SU-DHL-6 (cell line): ENCODE results near the gene FUNDC2.

Experiments used
- H2AFZ ChIP-seq: fragments of 200-600 bp; sonication (generic); 2 replicates; pipeline ENCODE4 v1.6.1; 2014; ENCODE audit warnings: low read depth, mild to moderate bottlenecking, moderate library complexity, mixed read lengths, antibody characterized with exemption, low read length; ENCODE audit not compliant: severe bottlenecking
- H3F3A ChIP-seq: fragments of 200-600 bp; shearing (Covaris generic); 2 replicates; pipeline ENCODE4 v1.6.0; 2016; ENCODE audit warnings: antibody characterized with exemption, mild to moderate bottlenecking; ENCODE audit not compliant: insufficient read depth
- H3K27ac ChIP-seq: fragments of 200-600 bp; sonication (generic); 2 replicates; pipeline ENCODE4 v1.5.1; 2016; ENCODE audit warnings: low read depth, mild to moderate bottlenecking, low read length, moderate library complexity, mixed read lengths
- H3K27me3 ChIP-seq: fragments of 200-600 bp; sonication (generic), shearing (Covaris generic); 2 replicates; pipeline ENCODE4 v1.6.0; 2014; ENCODE audit warnings: mild to moderate bottlenecking, low read length
- H3K36me3 ChIP-seq: fragments of 200-600 bp; sonication (generic); 2 replicates; pipeline ENCODE4 v1.6.1; 2014; ENCODE audit warnings: mild to moderate bottlenecking, low read length, mixed read lengths
- H3K4me2 ChIP-seq: fragments of 300-600, 200-600 bp; shearing (Covaris generic), sonication (generic); 2 replicates; pipeline ENCODE4 v1.6.0; 2014; ENCODE audit warnings: low read length, low read depth, mild to moderate bottlenecking; ENCODE audit not compliant: poor library complexity, severe bottlenecking
- H3K4me3 ChIP-seq: fragments of 200-600 bp; sonication (generic); 2 replicates; pipeline ENCODE4 v1.5.1; 2014; ENCODE audit warnings: antibody characterized with exemption, low read length, mild to moderate bottlenecking, mixed read lengths; ENCODE audit not compliant: insufficient read depth, poor library complexity, severe bottlenecking
- H3K79me2 ChIP-seq: fragments of 200-600 bp; sonication (generic); 2 replicates; pipeline ENCODE4 v1.6.1; 2014; ENCODE audit warnings: mild to moderate bottlenecking, low read length, moderate library complexity; ENCODE audit not compliant: insufficient read depth
- H3K9ac ChIP-seq: fragments of 200-600 bp; sonication (generic); 2 replicates; pipeline ENCODE4 v1.7.0; 2014; ENCODE audit warnings: mild to moderate bottlenecking, low read length
- H3K9me2 ChIP-seq: fragments of 200-600 bp; sonication (generic); replicated peaks from 2 replicates; pipeline ENCODE4 v1.6.1; 2014; ENCODE audit warnings: low read length; ENCODE audit not compliant: insufficient read depth
- H3K9me3 ChIP-seq: fragments of 200-600 bp; sonication (generic); 2 replicates; pipeline ENCODE4 v1.6.1; 2014; ENCODE audit warnings: low read length, mixed read lengths; ENCODE audit not compliant: insufficient read depth
- H4K20me1 ChIP-seq: fragments of 200-600 bp; sonication (generic); 2 replicates; pipeline ENCODE4 v1.6.1; 2014; ENCODE audit warnings: low read depth, mild to moderate bottlenecking, antibody characterized with exemption, low read length, moderate library complexity, mixed read lengths
- CTCF ChIP-seq: fragments of 200-600 bp; sonication (generic); IDR thresholded peaks from one replicate; pipeline ENCODE4 v1.5.1; 2017; ENCODE audit warnings: antibody characterized with exemption, mild to moderate bottlenecking, low read length, moderate library complexity; ENCODE audit not compliant: insufficient read depth, poor library complexity, severe bottlenecking
- EZH2phosphoT487 ChIP-seq: fragments of 200-600 bp; sonication (generic), shearing (Covaris generic); conservative IDR thresholded peaks from 2 replicates; pipeline ENCODE4 v1.6.1; 2018; ENCODE audit warnings: mild to moderate bottlenecking, antibody characterized with exemption, low read length, moderate library complexity, mixed read lengths

Gene FUNDC2

DNA sequence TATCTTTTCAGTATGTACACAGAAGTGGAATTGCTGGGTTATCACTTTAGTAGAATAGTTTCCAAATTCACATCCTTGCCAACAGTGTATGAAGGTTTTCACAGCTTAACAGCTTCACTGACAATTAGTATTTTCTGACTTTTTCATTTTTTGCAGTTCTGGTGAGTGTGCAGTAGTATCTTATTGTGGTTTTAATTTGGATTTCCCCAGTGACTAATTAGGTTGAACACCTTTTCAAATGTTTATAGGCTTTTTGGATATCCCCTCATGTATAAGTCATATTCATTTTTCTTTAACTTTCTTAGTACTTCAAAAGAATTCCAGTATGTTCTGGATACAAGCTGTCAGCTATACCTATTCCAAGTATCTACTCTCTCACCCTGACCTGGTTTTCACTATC, 81.8 kb downstream of the FUNDC2 start:
- H3K4me3 ChIP-seq: no peak overlapping the region
- no peaks in the 10 kb centered on the region for H3K79me2 ChIP-seq
- no peak overlapping the region for H3K27ac ChIP-seq
- no peaks in the 10 kb centered on the region for H4K20me1 ChIP-seq
- no peak overlapping the region for H3K9ac ChIP-seq
- H3K36me3 ChIP-seq: peaks cover 16% of the 10 kb centered on the region; the same call in 1 of the 2 replicates
- no peaks in the 10 kb centered on the region for H3K9me3 ChIP-seq
- H3F3A ChIP-seq: no peaks in the 10 kb centered on the region
- no peak for TF ChIP-seq CTCF
- TF ChIP-seq EZH2phosphoT487: no peak
- H3K27me3 ChIP-seq: no peaks in the 10 kb centered on the region
- no peaks in the 10 kb centered on the region for H3K9me2 ChIP-seq
- H3K4me2 ChIP-seq: no peak overlapping the region
- no peak overlapping the region for H2AFZ ChIP-seq
